HEK293 (cell line): ENCODE results near the gene UQCRQ.

Source experiments
- MYNN ChIP-seq: fragments of 450-650 bp; formaldehyde crosslinking; IDR thresholded peaks from 2 replicates; pipeline ENCODE4 v1.5.1; 2016; ENCODE audit warnings: missing biosample characterization, missing genetic modification characterization, borderline replicate concordance
- ZBTB21 ChIP-seq: fragments of 450-650 bp; formaldehyde crosslinking; IDR thresholded peaks from 2 replicates; pipeline ENCODE4 v1.5.1; 2017; ENCODE audit warnings: missing biosample characterization, missing genetic modification characterization
- ZNF114 ChIP-seq: fragments of 450-650 bp; formaldehyde crosslinking; IDR thresholded peaks from 2 replicates; pipeline ENCODE4 v1.5.0; 2017; ENCODE audit warnings: missing biosample characterization, missing genetic modification characterization
- ZNF138 ChIP-seq: fragments of 450-650 bp; formaldehyde crosslinking; IDR thresholded peaks from 2 replicates; pipeline ENCODE4 v1.5.1; 2016; ENCODE audit warnings: missing biosample characterization, missing genetic modification characterization, borderline replicate concordance
- ZNF274 ChIP-seq, 2 experiments: fragments of 200-500 bp in 1 of 2; fragments of 450-650 bp in 1 of 2; sonication (Bioruptor generic) in 1 of 2; formaldehyde crosslinking in 1 of 2; IDR thresholded peaks; 2 replicates each; pipeline versions ENCODE4 v1.5.1 to v1.6.1; 2014 to 2016; ENCODE audit warnings: borderline replicate concordance in 1 of 2, inconsistent platforms in 1 of 2, low read length in 1 of 2, missing biosample characterization in 1 of 2, missing genetic modification characterization in 1 of 2
- ZNF404 ChIP-seq: fragments of 450-650 bp; formaldehyde crosslinking; IDR thresholded peaks from 2 replicates; pipeline ENCODE4 v1.5.1; 2017; ENCODE audit warnings: missing biosample characterization, missing genetic modification characterization
- ZNF707 ChIP-seq: fragments of 450-650 bp; formaldehyde crosslinking; IDR thresholded peaks from 2 replicates; pipeline ENCODE4 v1.5.1; 2016; ENCODE audit warnings: missing biosample characterization, missing genetic modification characterization
- ZNF776 ChIP-seq: fragments of 450-650 bp; formaldehyde crosslinking; IDR thresholded peaks from 2 replicates; pipeline ENCODE4 v1.5.0; 2017; ENCODE audit warnings: missing biosample characterization, missing genetic modification characterization, borderline replicate concordance
- TF ChIP-seq, protein P1 (sequence below): fragments of 450-650 bp; formaldehyde crosslinking; IDR thresholded peaks from 2 replicates; pipeline ENCODE4 v1.5.1; 2016; ENCODE audit warnings: missing biosample characterization, missing genetic modification characterization
- TF ChIP-seq, protein P2 (sequence below): fragments of 450-650 bp; formaldehyde crosslinking; IDR thresholded peaks from 2 replicates; pipeline ENCODE4 v1.5.1; 2016; ENCODE audit warnings: missing biosample characterization, missing genetic modification characterization

DNA sequence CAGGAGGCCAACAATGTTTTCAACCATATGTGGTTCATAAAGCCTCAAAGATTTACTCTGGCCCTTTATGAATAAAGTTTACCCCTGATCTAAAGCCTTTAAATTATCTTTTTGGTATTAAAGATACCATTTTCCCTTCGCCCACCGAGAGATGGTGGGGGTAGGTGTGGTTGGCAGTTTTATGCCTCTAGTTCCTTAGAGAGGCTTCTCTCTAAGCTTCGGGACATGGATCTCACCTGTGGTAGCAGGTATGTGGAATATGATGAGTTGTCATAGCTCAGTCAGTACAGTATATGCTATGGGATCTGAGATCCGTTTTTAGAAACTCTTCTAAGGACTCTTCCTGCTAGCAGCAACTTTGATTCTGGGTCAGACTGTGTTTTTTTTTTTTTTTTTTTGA lies 2.3 kb downstream of the UQCRQ start:
- TF ChIP-seq ZBTB21 (tag by site-specific recombination) (no peak), ZNF707 (tag by site-specific recombination) (no peak), ZNF138 (tag by site-specific recombination) (no peak), ZNF114 (tag by site-specific recombination) (no peak), ZNF776 (tag by site-specific recombination) (no peak), ZNF274 (IDR thresholded peaks at IDR 0.05; ENCODE audit: low read length) (no peak), ZNF274 (tag by site-specific recombination; IDR thresholded peaks at IDR 0.05; ENCODE audit: borderline replicate concordance) (no peak), ZNF404 (tag by site-specific recombination) (no peak), MYNN (no peak)
- TF ChIP-seq, protein P1, sequence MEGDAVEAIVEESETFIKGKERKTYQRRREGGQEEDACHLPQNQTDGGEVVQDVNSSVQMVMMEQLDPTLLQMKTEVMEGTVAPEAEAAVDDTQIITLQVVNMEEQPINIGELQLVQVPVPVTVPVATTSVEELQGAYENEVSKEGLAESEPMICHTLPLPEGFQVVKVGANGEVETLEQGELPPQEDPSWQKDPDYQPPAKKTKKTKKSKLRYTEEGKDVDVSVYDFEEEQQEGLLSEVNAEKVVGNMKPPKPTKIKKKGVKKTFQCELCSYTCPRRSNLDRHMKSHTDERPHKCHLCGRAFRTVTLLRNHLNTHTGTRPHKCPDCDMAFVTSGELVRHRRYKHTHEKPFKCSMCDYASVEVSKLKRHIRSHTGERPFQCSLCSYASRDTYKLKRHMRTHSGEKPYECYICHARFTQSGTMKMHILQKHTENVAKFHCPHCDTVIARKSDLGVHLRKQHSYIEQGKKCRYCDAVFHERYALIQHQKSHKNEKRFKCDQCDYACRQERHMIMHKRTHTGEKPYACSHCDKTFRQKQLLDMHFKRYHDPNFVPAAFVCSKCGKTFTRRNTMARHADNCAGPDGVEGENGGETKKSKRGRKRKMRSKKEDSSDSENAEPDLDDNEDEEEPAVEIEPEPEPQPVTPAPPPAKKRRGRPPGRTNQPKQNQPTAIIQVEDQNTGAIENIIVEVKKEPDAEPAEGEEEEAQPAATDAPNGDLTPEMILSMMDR (tag by site-specific recombination), result no peak
- TF ChIP-seq, protein P2, sequence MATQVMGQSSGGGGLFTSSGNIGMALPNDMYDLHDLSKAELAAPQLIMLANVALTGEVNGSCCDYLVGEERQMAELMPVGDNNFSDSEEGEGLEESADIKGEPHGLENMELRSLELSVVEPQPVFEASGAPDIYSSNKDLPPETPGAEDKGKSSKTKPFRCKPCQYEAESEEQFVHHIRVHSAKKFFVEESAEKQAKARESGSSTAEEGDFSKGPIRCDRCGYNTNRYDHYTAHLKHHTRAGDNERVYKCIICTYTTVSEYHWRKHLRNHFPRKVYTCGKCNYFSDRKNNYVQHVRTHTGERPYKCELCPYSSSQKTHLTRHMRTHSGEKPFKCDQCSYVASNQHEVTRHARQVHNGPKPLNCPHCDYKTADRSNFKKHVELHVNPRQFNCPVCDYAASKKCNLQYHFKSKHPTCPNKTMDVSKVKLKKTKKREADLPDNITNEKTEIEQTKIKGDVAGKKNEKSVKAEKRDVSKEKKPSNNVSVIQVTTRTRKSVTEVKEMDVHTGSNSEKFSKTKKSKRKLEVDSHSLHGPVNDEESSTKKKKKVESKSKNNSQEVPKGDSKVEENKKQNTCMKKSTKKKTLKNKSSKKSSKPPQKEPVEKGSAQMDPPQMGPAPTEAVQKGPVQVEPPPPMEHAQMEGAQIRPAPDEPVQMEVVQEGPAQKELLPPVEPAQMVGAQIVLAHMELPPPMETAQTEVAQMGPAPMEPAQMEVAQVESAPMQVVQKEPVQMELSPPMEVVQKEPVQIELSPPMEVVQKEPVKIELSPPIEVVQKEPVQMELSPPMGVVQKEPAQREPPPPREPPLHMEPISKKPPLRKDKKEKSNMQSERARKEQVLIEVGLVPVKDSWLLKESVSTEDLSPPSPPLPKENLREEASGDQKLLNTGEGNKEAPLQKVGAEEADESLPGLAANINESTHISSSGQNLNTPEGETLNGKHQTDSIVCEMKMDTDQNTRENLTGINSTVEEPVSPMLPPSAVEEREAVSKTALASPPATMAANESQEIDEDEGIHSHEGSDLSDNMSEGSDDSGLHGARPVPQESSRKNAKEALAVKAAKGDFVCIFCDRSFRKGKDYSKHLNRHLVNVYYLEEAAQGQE (tag by site-specific recombination), result no peak
